ENCODE measurements around the gene PLCB4. TPM values are rescaled to one million over a fixed set of nuclear protein-coding genes. Genes with fewer than 3 reads are reported as not detected.

PLCB4 gene
- polyA plus RNA-seq, 1 of the 3 experiments (the other 2 are of a cell fraction), result 5.5 TPM

GRCh38 chr20:9499126-9499899 lies 430.4 kb downstream of the PLCB4 start:
- Histone ChIP-seq H3K9ac (no peak overlapping the region), H3K27ac (ENCODE audit: low read depth in 2 of 2, low read length in 1 of 2) (peak overlapping the region in 1 of 2 experiments; percentile 20; a peak in 1 of 4 replicates), H3K36me3 (replicated peaks in 1 of 2; ENCODE audit: control insufficient read depth in 1 of 2, insufficient read depth in 2 of 2, low read length in 1 of 2) (no peaks in the 10 kb centered on the region), H2AFZ (ENCODE audit: low read depth) (no peak overlapping the region), H4K20me1 (ENCODE audit: insufficient read depth) (no peaks in the 10 kb centered on the region), H3F3A (replicated peaks; ENCODE audit: insufficient read depth) (no peaks in the 10 kb centered on the region), H3K4me3 (ENCODE audit: low read depth in 2 of 2, low read length in 1 of 2) (no peak overlapping the region), H3K4me1 (ENCODE audit: control insufficient read depth in 1 of 2, insufficient read depth in 2 of 2, low read depth in 1 of 2, low read length in 1 of 2) (0 out of 4 replicates have a peak, but pooled peaks cover 0 to 5% of the 10 kb centered on the region in 2 experiments), H3K9me3 (no peaks in the 10 kb centered on the region), H3K9me2 (no peaks in the 10 kb centered on the region), H3K27me3 (ENCODE audit: insufficient read depth) (no peaks in the 10 kb centered on the region), H3K79me2 (ENCODE audit: insufficient read depth) (no peaks in the 10 kb centered on the region), H3K4me2 (no peak overlapping the region)
- POLR2A ChIA-PET, result no interaction called here
- CTCF ChIA-PET, result interaction anchor here (0.8 to 2.8 kb wide), 6 partner anchors 13 to 118 kb away, joined by 3 to 13 read pairs (median 4); no protein-coding TSS in a partner anchor
- WGBS (ENCODE audit: low lambda C conversion rate), result 93% methylated on average over 5 of the region's 5 CpGs
- TF ChIP-seq GATA2 (CRISPR knock-in tag; IDR thresholded peaks at IDR 0.05) (no peak), ELF1 (IDR thresholded peaks at IDR 0.05) (no peak), EP300 (IDR thresholded peaks at IDR 0.05; ENCODE audit: borderline replicate concordance in 1 of 2, low read depth in 1 of 2, low read length in 1 of 2) (no peak), RCOR1 (IDR thresholded peaks at IDR 0.05; ENCODE audit: low read length) (no peak), RAD21 (IDR thresholded peaks at IDR 0.05; ENCODE audit: low read length) (no peak), TCF12 (IDR thresholded peaks at IDR 0.05) (no peak)
- TF ChIP-seq, protein P1, sequence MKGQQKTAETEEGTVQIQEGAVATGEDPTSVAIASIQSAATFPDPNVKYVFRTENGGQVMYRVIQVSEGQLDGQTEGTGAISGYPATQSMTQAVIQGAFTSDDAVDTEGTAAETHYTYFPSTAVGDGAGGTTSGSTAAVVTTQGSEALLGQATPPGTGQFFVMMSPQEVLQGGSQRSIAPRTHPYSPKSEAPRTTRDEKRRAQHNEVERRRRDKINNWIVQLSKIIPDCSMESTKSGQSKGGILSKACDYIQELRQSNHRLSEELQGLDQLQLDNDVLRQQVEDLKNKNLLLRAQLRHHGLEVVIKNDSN (IDR thresholded peaks at IDR 0.05; ENCODE audit: borderline replicate concordance, low read depth), result no peak
- DNase-seq, result no peak

DNA sequence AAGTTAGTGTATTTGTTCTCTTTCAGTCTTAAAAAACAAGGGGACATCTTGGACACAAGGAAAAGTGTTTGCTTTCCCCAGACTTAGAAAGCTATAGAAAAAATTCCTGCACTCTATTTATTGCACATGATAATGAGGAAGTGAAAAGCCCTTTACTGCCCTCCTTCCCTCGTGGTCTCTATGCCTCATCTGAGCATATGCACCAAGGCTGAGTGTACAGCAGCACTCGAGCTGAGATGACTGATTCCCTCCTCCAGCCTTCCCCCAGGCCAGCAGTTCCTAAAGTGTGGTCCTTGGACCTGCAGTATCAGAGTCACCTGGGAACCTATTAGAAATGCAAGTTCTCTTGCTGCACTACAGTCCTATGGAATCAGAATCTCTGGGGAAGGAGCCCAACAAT lies 431.2 kb downstream of the PLCB4 start:
- no peak overlapping the region for H2AFZ ChIP-seq (ENCODE audit: low read depth)
- 75% methylated on average over 2 of the region's 2 CpGs for WGBS (ENCODE audit: low lambda C conversion rate)
- no peaks in the 10 kb centered on the region for H4K20me1 ChIP-seq (ENCODE audit: insufficient read depth)
- POLR2A ChIA-PET, result no interaction called here
- no peaks in the 10 kb centered on the region for H3K79me2 ChIP-seq (ENCODE audit: insufficient read depth)
- CTCF ChIA-PET, result interaction anchor here (1.0 to 2.8 kb wide), 2 partner anchors 32 to 92 kb away, joined by 4 to 13 read pairs; no protein-coding TSS in a partner anchor
- no peaks in the 10 kb centered on the region for H3K27me3 ChIP-seq (ENCODE audit: insufficient read depth)
- no peak for TF ChIP-seq TCF12 (IDR thresholded peaks at IDR 0.05)
- no peak for TF ChIP-seq GATA2 (CRISPR knock-in tag; IDR thresholded peaks at IDR 0.05)
- TF ChIP-seq, protein P2, sequence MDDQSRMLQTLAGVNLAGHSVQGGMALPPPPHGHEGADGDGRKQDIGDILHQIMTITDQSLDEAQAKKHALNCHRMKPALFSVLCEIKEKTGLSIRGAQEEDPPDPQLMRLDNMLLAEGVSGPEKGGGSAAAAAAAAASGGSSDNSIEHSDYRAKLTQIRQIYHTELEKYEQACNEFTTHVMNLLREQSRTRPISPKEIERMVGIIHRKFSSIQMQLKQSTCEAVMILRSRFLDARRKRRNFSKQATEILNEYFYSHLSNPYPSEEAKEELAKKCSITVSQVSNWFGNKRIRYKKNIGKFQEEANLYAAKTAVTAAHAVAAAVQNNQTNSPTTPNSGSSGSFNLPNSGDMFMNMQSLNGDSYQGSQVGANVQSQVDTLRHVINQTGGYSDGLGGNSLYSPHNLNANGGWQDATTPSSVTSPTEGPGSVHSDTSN (IDR thresholded peaks at IDR 0.05), result no peak
- no peak for TF ChIP-seq RFX5 (IDR thresholded peaks at IDR 0.05; ENCODE audit: low read length)
- TF ChIP-seq, protein P1 (IDR thresholded peaks at IDR 0.05; ENCODE audit: borderline replicate concordance, low read depth), result no peak
- TF ChIP-seq MXI1 (IDR thresholded peaks at IDR 0.05; ENCODE audit: low read depth, low read length), result no peak
- no peaks in the 10 kb centered on the region for H3F3A ChIP-seq (replicated peaks; ENCODE audit: insufficient read depth)
- H3K4me3 ChIP-seq (ENCODE audit: low read depth in 2 of 2, low read length in 1 of 2), result no peak overlapping the region
- H3K4me2 ChIP-seq, result no peak overlapping the region
- H3K27ac ChIP-seq (ENCODE audit: low read depth in 2 of 2, low read length in 1 of 2), result no peak overlapping the region
- H3K9ac ChIP-seq, result no peak overlapping the region
- no peaks in the 10 kb centered on the region for H3K36me3 ChIP-seq (replicated peaks in 1 of 2; ENCODE audit: control insufficient read depth in 1 of 2, insufficient read depth in 2 of 2, low read length in 1 of 2)
- no peak for DNase-seq
- H3K9me3 ChIP-seq, result no peaks in the 10 kb centered on the region
- H3K4me1 ChIP-seq (ENCODE audit: control insufficient read depth in 1 of 2, insufficient read depth in 2 of 2, low read depth in 1 of 2, low read length in 1 of 2), result 0 out of 4 replicates have a peak, but pooled peaks cover 0 to 5% of the 10 kb centered on the region in 2 experiments
- no peaks in the 10 kb centered on the region for H3K9me2 ChIP-seq

All from SK-N-SH (cell line).